ENCODE measurements around the gene KCNIP2. TPM values are rescaled to one million over a fixed set of nuclear protein-coding genes. Genes with fewer than 3 reads are reported as not detected.
"Not testable (repeated sequence)": the region's sequence is repeated elsewhere in the genome, so short reads cannot be mapped to it uniquely, and the experiment has no call there.

The KCNIP2 gene
- total and polyA plus RNA-seq, 11 donors = 85.1 to 862 (median 214) TPM

DNA sequence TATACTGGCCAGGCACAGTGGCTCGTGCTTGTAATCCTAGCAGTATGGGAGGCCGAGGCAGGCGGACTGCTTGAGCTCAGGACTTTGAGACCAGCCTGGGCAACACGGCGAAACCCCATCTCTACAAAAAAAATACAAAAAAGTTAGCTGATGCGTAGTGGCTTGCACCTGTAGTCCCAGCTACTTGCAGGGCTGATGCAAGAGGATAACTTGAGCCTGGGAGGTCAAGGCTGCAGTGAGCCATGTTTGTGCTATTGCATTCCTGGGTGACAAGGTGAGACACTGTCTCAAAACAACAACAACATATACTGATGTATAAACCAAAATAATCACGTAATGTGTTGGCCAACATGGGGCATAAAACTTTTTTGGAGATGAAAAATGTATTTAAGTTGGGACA lies 53.9 kb downstream of the KCNIP2 start:
- Histone ChIP-seq H3K27ac (no peak overlapping the region), H3K4me3 (no peak overlapping the region), H3K4me1 (peaks cover 0 to 4% (median 0%) of the 10 kb centered on the region in 12 donors), H3K36me3 (peaks cover 0 to 100% (median 100%) of the 10 kb centered on the region in 9 donors), H3K9me3 (no peaks in the 10 kb centered on the region), H3K27me3 (no peaks in the 10 kb centered on the region)
- TF ChIP-seq, protein P1, sequence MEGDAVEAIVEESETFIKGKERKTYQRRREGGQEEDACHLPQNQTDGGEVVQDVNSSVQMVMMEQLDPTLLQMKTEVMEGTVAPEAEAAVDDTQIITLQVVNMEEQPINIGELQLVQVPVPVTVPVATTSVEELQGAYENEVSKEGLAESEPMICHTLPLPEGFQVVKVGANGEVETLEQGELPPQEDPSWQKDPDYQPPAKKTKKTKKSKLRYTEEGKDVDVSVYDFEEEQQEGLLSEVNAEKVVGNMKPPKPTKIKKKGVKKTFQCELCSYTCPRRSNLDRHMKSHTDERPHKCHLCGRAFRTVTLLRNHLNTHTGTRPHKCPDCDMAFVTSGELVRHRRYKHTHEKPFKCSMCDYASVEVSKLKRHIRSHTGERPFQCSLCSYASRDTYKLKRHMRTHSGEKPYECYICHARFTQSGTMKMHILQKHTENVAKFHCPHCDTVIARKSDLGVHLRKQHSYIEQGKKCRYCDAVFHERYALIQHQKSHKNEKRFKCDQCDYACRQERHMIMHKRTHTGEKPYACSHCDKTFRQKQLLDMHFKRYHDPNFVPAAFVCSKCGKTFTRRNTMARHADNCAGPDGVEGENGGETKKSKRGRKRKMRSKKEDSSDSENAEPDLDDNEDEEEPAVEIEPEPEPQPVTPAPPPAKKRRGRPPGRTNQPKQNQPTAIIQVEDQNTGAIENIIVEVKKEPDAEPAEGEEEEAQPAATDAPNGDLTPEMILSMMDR (IDR thresholded peaks at IDR 0.05) = no peak
- TF ChIP-seq POLR2A (IDR thresholded peaks at IDR 0.05) = no peak
- DNase-seq (no peak), ATAC-seq (no peak)
- intact Hi-C loops (cut with DNase I) = no loop called here
- WGBS, 4 donors = 94 to 98% (median 96%) methylated on average over 7 of the region's 7 CpGs

DNA sequence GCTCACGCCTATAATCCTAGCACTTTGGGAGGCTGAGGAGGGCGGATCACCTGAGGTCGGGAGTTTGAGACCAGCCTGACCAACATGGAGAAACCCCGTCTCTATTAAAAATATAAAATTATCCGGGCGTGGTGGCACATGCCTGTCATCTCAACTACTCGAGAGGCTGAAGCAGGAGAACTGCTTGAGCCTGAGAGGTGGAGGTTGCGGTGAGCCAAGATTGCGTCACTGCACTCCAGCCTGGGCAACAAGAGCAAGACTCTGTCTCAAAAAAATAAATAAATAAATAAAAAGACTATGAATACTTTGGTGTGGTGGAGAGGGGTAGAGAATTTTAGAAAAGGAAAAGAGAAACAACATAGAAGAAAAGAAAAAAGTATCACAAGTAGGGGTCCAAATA lies 54.4 kb downstream of the KCNIP2 start:
- H3K4me1 ChIP-seq; DNase-seq; H3K9me3 ChIP-seq; intact Hi-C loops (cut with DNase I); H3K4me3 ChIP-seq; H3K27ac ChIP-seq; H3K27me3 ChIP-seq; ATAC-seq: not testable (repeated sequence)
- peaks cover 0 to 100% (median 100%) of the 10 kb centered on the region in 9 donors for H3K36me3 ChIP-seq
- 89 to 92% (median 90%) methylated on average over 9 of the region's 9 CpGs for WGBS, 4 donors

DNA sequence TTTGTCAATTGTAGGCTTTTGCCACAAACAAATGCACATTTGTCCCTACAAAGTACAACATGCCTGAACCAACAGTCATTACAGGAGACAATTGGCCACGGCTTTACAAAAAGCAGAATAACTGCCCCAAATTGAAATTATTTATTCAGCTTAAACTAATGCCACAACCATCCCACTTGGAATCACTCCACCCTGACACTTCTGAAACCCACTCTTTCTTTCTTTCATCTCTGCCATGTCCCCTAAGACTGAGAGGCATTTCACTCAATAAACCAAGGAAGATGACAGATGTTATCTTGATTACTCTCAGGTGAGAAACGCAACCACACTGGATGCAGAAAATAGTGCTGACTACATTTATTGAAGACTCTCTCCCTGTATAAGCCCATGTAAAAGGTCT lies 57.8 kb downstream of the KCNIP2 start:
- ATAC-seq (no peak), DNase-seq (no peak)
- no peak overlapping the region for H3K27ac ChIP-seq
- H3K36me3 ChIP-seq = peaks cover 0 to 71% (median 69%) of the 10 kb centered on the region in 9 donors
- no peaks in the 10 kb centered on the region for H3K27me3 ChIP-seq
- no peak overlapping the region for H3K4me3 ChIP-seq
- WGBS, 4 donors = 77 to 84% (median 82%) methylated on average over 2 of the region's 2 CpGs
- H3K4me1 ChIP-seq = peaks cover 0 to 33% (median 18%) of the 10 kb centered on the region in 12 donors
- TF ChIP-seq POLR2A (IDR thresholded peaks at IDR 0.05) = no peak
- TF ChIP-seq, protein P1 (IDR thresholded peaks at IDR 0.05) = no peak
- intact Hi-C loops (cut with DNase I) = no loop called here
- no peaks in the 10 kb centered on the region for H3K9me3 ChIP-seq

DNA sequence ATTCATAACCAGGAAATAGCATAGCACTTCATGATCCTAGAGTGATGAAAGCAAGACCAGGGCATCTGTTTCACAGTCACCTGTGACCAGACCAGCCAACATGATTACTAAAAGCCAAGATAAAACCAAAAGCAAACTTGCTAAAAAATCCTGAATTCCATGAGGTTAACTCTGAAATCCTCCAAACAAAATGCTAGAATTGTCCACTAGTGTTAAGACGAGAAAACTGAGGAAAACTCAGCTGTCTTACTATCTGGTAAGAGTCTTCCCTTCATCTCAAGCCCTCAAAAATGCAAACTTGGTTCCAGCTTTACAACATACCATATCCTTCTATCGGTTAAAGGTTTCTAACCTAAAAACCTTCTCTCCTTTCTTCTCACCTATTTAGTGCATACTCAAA lies 59.0 kb downstream of the KCNIP2 start:
- Histone ChIP-seq H3K27ac (peak overlapping the region in 1 of 12 donors; percentile 68), H3K4me1 (peaks cover 0 to 44% (median 26%) of the 10 kb centered on the region in 12 donors), H3K4me3 (no peak overlapping the region), H3K9me3 (no peaks in the 10 kb centered on the region), H3K36me3 (peaks cover 0 to 59% (median 57%) of the 10 kb centered on the region in 9 donors), H3K27me3 (peaks cover 0 to 3% (median 0%) of the 10 kb centered on the region in 9 donors)
- intact Hi-C loops (cut with DNase I) = loop anchor here in 5 of 10 donors (5.0 kb wide), 3 partner anchors 33 to 572 kb away; partner anchors contain the start of gene OGA (in 1 of the 5)
- DNase-seq = no peak
- WGBS, 4 donors = 76 to 91% (median 86%) methylated on average over 2 of the region's 2 CpGs
- TF ChIP-seq, protein P1 (IDR thresholded peaks at IDR 0.05) = no peak
- TF ChIP-seq POLR2A (IDR thresholded peaks at IDR 0.05) = no peak
- ATAC-seq = no peak

DNA sequence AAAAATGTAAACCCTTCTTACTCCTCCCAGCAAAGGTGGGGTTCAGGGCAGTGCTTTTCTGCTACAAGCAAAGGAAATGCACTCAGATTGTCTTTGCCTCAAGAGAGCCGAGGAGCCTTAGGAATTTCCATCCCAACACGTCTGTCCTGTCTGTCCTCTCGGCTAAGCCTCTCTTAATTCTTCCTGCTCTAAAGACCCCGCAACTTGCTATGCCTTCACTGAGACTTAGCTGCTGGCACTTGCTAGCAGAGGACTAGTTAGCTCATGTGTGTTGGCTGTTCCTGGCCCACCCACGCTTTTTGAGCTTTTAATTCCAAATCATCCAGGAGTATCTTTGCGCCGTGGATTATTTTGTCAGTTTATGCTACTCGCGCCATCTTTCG lies 59.9 kb downstream of the KCNIP2 start:
- Histone ChIP-seq H3K27me3 (peaks cover 0 to 11% (median 0%) of the 10 kb centered on the region in 9 donors), H3K36me3 (peaks cover 0 to 50% (median 49%) of the 10 kb centered on the region in 9 donors), H3K9me3 (no peaks in the 10 kb centered on the region), H3K4me3 (peak overlapping the region in 11 of 12 donors; percentile 52 to 84 (median 70)), H3K27ac (peak overlapping the region in 7 of 12 donors; percentile 20 to 68 (median 47)), H3K4me1 (peaks cover 0 to 52% (median 35%) of the 10 kb centered on the region in 12 donors)
- WGBS, 4 donors = 57 to 63% (median 61%) methylated on average over 10 of the region's 10 CpGs
- TF ChIP-seq POLR2A (IDR thresholded peaks at IDR 0.05) = no peak
- TF ChIP-seq, protein P1 (IDR thresholded peaks at IDR 0.05) = no peak
- DNase-seq (no peak), ATAC-seq (no peak)
- intact Hi-C loops (cut with DNase I) = loop anchor here in 5 of 10 donors (5.0 kb wide), 3 partner anchors 34 to 571 kb away; partner anchors contain the start of gene OGA (in 1 of the 5)
